HG03064 (cell line): ENCODE measurements around the gene MIDN.
"Not testable (repeated sequence)": the region's sequence is repeated elsewhere in the genome, so short reads cannot be mapped to it uniquely, and the experiment has no call there.

Experiments used
- ATAC-seq: cut with Tn5 transposase; IDR thresholded peaks from one replicate; pipeline ENCODE4 v1.9.1; 2021; ENCODE audit warnings: low read depth; ENCODE audit not compliant: unreplicated experiment

MIDN gene

DNA sequence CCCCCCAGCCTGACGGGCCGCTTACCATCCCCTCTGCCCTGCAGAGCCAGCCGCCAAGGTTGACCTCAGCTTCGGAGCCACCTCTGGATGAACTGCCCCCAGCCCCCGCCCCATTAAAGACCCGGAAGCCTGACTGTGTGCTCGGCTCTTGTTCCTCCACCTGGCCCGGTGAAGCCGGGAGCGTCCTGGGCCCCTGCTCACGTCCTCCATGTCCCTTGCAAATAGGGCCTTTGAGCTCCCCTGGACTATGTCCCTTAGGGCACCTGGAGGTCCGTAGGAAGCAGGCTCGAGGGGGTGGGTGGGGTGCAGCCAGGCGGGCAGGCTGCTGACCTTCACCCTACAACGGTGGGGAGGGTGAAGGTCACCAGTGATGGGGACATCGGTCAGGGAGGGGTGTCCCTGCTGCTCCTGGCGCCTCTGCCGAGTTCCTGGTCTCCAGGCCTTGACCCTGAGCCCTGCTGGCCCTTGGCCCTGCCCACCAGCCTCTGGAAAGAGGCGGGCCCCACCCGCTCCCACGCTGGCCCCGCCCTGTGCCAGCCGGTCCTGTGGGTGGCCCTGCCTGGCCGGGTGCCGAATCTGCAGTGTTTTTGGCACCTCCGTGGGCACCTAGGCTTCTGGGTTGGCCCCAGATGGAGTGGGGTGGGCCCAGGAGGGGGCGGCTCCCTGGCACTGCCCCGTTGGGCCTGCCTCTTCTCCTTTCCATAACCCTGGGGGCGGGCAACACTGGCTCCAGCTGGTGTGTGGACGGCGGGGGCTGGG, 3.5 kb upstream of the MIDN start:
- no peak for ATAC-seq

DNA sequence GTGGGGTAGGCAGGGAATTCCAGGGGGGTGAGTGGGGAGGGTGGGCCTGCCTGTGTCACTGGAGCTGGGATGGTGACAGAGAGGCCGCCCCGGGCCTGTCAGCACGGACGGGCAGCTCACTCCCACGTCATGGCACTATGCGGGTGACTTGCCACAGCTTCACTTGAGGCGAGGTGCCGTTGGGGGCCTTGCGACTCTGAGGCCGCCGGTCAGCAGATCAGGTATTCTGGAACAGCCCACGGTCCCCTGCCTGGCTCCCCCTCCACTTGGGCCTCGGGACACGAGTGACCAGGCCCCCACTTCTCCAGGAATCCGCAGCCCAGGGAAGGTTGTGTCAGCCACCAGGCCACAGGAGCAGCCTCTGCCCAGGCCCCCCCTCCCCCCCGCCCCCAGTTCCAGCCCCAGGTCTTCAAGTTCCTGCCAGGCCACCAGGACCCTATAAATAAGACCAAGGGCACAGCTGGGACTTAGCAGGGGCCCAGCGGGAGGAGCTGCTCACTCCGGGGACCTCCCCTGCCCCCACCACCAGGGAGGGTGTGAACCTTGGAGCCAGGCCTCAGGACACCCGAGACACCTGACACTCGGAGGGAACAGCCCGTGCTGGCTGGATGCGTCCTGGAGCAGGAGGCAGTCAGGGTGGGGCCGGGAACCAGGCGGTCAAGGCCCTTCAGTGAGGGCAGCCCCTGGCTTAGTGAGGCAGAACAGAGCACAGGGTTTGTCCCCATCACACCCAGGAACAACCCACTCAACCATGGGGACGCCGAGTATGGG, 2.7 kb upstream of the MIDN start:
- ATAC-seq: no peak

DNA sequence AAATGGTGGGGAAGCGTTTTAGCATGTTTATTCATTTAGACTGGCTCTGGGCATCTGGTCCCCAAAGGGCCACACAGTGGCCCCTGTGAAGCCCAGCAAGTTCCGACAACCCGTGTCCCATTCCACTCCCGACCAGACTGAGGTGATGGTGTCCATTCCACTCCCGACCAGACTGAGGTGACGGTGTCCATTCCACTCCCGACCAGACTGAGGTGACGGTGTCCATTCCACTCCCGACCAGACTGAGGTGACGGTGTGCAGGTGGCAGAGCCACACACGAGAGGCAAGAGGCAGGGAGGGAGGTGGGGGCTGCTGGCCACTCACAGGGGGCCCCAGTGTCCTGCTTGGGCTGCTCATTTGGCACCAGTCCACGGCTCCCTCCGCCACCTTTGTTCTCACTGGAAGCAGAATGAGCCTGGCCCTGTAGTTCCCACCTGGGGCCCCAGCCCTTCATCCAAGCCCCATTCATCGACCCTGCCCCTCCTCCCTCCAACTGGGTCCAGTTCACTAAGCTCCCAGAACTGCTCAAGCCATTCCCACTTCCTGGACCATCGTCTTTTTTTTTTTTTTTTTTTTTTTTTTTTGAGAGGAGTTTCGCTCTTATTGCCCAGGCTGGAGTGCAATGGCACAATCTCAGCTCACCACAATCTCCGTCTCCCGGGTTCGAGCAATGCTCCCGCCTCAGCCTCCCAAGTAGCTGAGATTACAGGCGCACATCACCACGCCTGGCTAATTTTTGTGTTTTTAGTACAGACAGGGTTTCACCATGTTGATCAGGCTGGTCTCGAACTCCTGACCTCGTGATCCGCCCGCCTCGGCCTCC, 1.9 kb upstream of the MIDN start:
- ATAC-seq: not testable (repeated sequence)

DNA sequence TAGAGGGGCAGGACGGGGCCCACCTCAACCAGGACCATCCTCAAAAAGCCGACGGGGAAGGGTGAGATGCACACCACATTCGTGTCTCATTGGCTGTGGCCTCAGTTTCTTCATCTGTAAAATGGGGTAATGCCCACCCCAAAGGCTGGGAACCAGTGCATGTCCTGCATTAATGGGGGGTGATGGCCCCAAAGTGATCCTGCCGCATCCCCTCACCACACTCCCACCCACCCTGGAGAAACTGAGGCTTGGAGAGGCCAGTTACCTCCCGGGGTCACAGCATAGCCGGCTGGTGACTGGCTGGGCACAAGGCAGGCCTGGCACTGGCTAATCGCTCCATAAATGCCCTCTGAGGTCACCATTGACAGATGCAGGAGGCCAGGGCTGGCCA, 640 bp upstream of the MIDN start:
- ATAC-seq: no peak

DNA sequence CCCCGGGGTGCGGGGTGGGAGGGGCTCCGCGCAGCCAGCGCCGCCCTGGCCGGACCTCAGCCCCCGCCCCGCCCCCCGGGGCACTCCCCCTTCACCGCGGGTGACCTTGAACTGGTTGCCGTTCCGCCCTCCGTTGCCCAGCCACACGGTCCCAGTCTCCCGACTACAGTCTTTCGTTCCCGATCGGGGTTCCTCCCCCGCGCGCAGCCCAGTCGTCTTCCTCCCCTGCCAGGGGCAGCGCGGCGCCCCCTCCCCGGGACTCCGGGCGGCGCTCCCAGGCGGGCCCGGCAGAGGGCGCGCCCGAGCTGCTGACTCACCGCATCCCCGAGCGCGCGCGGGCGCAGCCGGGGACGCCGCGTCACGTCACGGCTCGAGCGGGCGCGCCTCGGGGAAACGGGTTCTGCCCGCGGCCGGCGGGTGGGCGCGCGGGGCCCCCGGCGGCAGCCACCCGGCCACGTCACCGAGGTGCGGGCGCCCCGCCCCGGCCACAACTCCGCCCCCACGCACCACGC, 459 bp downstream of the MIDN start:
- ATAC-seq: peak; percentile 17

DNA sequence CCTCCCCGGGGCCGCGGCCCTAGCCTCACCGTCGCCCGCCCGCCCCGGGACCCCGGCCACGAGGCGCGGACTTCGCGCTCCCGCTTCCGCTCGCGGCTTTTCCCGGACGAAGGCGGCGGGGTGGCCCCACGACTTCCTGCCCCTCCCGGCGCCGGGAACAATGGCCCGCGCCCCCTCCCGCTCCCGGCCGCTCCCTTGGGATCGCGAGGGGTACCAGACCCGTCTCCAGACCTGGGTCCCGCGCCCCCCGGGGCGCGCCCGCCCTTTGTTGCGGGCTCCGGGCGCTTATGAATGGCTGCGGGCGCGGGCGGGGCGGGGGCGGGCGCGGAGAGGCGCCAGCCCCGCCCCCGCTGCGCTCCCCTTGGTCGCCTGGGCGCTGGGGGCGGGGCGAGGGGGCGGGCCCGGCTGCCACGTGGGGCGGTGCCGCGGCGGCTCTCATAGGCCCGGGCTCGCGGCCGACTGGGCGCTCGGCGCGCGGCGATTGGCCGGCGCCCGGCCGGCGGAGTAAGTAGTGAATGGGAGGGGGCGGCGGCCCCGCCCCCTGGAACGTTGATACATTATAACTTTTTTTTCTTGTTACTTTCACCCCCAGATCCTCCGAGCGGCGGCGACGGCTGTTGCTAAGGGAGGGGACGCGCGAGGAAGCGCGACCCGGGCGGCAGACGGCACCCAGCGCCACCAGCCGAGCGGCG, 1.1 kb downstream of the MIDN start:
- ATAC-seq: peak; percentile 34

DNA sequence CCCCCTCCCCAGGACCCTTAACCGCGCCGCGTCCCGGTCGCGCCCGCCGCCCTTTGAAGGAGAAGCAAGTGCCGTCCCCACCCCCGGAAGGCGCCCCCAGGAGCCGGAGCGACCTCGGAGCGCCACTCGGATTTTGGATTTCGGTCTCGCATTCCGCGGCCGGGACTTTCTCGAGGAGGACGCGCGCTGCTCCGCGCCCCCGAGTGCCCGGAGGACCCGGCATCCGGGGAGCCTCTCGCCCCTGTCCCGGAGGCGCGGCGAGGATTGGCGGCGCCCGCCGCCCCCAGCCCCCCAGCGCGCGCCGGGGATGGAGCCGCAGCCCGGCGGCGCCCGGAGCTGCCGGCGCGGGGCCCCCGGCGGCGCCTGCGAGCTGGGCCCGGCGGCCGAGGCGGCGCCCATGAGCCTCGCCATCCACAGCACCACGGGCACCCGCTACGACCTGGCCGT, 1.6 kb downstream of the MIDN start:
- no peak for ATAC-seq

DNA sequence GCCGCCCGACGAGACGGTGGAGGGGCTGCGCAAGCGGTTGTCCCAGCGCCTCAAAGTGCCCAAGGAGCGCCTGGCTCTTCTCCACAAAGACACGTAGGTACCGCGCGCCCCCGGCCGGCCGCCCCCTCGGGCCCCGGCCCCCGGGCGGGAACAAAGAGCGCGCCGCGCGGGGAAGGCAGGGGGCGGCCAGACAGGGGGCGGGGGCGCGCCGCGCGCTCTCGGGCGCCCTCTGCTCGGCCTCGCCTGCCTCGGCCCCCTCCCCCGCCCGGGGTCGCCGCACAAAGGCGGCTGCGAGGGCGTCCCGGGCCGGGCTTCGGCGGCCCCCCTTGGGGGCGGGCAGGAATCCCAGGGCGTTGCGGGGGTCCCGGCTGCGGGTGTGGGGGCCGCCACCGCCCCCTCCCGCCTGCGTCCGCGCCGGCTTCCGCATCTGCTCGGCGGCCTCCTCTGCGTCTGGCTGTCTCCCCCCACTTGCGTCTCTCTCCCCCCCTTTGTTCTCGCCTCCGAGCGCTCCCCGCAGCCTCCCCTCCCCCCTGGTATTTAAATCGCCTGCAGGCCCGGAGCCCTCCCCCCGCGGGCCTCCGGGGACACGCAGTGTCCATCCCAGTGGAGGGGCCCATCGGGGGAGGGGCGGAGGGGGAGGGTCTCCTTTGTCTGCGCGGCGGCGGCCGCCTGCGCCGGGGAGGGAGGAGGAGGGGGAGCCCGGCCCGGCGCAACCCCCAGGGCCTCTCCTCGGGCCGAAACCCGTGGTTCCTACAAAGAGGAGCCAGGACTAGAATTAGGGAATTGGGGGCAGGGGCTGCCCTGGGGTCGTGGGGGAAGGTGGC, 2.3 kb downstream of the MIDN start:
- ATAC-seq: no peak

DNA sequence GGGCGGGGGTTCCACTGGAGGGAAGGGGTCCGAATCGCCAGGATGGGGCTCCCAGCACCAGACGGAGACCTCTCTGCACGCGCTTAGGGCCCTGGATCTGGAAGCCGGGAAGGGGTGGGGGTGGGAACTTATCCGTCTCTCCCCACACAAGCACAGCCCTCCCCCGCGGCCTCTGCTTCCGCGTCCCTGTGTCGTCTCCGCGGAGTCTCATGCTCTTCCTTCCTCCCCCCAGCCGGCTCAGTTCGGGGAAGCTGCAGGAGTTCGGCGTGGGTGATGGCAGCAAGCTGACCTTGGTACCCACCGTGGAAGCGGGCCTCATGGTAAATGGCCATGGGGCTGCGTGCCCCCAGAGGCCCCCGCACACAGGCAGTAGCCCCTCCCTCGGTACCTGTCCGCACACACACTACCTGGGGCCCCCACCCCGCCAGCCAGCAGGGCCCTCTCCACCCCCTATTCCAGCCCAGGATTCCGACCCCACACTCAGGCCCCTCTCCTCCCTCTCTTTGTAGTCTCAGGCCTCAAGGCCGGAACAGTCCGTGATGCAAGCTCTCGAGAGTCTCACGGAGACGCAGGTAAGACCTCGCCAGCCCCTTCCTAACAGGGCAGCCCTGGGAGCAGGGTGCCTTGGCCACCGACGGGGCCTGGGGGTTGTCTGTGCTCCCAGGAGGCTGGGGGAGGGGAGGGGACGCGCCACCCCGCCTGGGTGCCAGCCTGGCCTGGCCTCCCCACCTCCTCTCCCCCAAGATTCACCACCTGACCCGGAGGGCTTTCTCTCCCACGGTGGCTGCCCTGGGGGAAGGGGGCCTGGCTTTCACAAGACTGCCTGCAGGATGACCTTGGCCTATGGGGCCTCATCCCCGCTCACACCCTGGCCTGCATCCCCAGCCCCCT, 3.2 kb downstream of the MIDN start:
- no peak for ATAC-seq

DNA sequence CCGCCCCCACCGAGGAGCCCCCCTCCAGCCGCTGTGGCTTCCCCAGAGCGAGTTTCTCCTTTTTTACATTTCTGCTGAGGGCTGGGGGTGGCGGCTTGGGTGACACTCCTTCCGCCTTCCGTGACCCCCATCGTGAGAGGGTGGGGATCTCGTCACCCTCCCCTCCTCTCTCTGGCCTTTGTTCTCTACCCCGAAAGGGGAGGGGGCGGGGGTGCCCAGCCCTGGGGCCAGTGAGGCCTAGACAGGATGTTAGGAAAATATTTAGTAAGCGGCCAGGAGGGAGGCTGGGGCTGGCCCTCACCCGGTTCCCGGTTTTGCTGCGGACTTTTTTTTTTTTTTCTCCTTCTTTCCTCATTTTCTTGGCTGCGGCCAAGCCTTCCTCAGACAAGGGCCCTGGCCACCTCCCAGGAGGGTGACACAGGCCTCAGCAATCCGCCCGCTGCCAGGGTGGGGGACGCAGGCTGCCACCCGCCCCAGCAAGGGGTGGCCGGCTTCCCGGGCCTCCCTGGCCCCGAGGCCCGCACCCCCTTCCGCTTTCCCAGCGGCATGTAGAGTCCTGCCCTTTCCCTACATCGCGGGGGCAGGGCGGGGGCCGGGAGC, 3.9 kb downstream of the MIDN start:
- ATAC-seq: no peak

DNA sequence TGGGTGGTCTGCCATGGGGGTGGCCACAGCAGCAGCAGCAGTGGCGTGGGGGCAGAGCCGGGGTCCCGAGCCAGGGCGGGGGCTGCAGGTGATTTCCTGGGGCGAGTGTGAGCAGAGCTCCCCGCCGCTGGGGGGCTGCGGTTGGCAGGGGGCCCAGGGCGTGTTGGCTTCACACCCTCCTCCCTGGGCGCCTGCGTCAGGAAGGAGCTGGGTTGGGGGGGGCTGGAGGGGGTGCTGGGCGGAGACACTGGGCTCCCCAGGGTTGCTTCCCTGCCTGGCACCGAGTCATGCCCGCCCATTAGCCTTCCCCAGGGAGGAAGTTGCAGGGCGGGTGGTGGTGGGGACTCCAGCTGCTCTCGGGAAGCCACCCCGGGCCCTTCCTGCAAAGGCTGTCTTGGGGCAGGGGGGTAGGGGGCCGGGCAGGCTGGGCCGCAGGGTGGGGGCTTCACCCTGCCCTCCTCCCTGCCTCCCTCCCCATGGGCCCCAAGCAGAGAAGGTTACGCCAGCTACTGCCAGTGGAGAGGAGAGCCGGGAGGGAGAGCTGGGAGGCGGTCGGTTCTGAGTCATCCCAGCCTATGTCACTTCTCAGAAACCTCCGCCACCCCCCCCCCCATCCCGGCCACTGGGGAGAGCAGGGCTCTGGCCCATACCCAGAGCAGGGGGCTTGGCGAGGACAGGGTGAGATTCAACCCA, 4.6 kb downstream of the MIDN start:
- no peak for ATAC-seq

DNA sequence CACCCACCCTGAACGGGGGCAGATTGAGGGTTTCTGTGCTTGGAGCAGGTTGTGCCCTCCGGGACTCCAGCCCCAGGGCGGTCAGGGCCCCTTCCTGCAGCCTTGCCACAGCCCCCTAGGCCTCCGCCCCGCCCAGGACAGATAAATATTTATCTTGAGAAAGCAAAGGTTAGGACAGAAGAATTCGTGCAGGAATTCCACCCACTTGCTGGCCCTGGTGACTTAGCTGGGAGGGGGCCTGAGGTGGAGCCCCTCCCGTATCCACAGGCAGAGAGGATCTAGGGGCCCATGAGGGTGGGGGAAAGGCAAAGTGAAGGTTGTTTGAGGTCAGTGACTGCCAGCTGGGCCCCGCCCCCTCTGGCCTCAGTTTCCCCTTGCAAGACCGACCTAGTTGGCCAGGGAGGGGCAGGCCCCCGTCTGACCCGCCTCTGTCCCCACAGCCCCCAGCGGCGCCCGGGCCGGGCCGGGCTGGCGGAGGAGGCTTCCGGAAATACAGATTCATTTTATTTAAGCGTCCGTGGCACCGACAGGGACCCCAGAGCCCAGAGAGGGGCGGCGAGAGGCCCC, 5.2 kb downstream of the MIDN start:
- ATAC-seq: no peak

DNA sequence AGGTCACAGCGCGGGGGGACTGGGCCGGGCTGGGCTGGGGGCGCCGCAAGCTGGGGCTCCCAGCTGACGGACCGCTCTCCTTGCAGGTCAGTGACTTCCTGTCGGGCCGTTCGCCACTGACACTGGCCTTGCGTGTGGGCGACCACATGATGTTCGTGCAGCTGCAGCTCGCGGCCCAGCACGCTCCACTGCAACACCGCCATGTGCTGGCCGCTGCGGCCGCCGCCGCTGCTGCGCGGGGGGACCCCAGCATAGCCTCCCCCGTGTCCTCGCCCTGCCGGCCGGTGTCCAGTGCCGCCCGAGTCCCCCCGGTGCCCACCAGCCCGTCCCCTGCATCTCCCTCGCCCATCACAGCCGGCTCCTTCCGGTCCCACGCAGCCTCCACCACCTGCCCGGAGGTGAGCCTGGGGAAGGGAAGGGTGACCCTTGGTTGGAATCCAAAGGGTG, 5.7 kb downstream of the MIDN start:
- no peak for ATAC-seq

DNA sequence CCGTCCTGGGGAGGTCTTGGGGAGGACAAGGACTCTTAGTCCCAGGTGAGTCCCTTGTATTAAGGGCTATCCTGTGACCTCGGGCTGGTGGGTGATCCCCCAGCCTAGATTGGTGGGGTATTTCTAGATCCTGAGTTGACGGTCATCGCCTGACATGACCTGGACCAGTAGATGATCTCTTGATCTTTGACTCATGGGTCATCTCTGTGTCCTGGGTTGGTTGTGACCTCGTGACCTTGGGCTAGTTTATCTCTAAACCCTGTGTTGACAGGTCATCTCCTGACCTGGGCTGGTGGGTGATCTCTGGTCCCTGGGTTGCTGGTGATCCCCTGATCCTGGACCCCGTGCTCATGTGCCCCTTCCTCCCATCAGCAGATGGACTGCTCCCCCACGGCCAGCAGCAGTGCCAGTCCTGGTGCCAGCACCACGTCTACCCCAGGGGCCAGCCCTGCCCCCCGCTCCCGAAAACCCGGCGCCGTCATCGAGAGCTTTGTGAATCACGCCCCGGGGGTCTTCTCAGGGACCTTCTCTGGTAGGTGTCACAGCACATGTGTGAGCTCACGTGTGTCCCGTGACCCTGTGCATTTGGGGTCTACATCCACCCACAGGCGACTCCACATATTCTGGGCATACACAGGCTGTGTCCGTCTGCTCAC, 6.3 kb downstream of the MIDN start:
- no peak for ATAC-seq

DNA sequence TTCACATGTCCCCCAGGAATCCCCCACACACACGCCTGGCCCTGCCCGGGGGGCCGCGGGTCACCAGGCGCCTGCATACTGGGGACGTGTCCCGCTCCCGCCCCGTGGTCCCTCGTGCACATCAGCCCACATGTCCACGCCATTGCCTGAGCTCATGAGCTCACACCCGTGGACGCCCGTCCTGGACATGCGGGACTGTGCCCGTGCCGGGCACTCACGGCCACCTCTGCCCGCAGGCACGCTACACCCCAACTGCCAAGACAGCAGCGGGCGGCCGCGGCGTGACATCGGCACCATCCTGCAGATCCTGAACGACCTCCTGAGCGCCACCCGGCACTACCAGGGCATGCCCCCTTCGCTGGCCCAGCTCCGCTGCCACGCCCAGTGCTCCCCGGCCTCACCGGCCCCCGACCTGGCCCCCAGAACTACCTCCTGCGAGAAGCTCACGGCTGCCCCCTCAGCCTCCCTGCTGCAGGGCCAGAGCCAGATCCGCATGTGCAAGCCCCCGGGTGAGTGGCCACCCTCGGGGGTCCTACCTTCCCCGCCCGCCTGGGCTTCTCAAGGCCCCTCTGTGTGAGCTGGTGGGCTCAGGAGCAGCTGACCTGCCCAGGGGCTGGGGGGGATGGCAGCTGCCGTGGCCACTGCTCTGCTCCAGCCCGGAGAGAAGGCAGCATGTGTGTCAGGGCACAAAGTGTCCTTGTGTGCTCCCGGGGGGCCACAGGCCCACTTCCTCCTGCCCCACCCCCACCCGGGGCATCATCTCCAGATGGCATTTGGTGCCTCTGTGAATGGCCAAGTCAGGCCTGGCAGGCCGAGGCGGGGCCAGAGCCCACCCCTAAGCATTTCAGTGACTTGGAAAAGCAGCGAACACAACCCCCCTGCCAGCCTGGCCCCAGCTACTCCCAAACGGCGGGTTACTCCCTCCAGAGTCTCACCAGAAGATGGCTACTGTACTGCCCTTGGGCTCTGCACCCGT, 7.1 kb downstream of the MIDN start:
- no peak for ATAC-seq
